ENCODE data around the gene MRPL24.

GRCh38 chr1:156754219-156754618, 13.3 kb upstream of the MRPL24 start:
- TF ChIP-seq POLR2A (IDR thresholded peaks at IDR 0.05; ENCODE audit: control extremely low read depth in 1 of 2, low read depth in 2 of 2, low read length in 2 of 2): no peak
- TF ChIP-seq MAFK (IDR thresholded peaks at IDR 0.05; ENCODE audit: low read depth, low read length): no peak

All from H1 (cell line).